GM12891 (cell line): ENCODE results near the gene CRPPA.

ENCODE experiments used
- PAX5 ChIP-seq: IDR thresholded peaks from 2 replicates; pipeline ENCODE4 v1.6.1; 2011; ENCODE audit warnings: low read length, moderate library complexity, mild to moderate bottlenecking; ENCODE audit not compliant: insufficient read depth, severe bottlenecking
- POLR2A ChIP-seq: IDR thresholded peaks from 2 replicates; pipeline ENCODE4 v1.6.1; 2011; ENCODE audit warnings: low read depth, low read length, control low read depth
- POLR2AphosphoS5 ChIP-seq: IDR thresholded peaks from 2 replicates; pipeline ENCODE4 v1.6.1; 2011; ENCODE audit warnings: low read depth, low read length, control low read depth
- TAF1 ChIP-seq: IDR thresholded peaks from 2 replicates; pipeline ENCODE4 v1.6.1; 2011; ENCODE audit warnings: low read depth, low read length, control low read depth

DNA sequence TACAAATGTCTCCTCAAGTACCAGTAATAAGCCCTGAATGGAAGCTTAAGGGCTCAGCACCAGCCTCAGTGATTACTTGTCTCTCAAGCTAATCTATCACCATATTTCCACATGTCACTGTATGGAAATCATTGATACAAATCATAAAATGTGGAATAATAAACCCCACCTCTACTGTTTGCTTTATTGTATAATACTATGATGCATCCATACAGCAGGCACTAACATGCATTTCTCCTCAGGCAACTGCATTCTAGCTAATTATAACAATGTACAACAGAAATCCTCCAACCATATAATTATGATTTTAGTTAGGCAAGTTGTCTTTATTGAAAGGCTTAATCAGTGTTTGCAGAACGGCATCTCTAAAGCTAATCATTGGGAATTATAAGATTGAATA, 26.2 kb downstream of the CRPPA start:
- TF ChIP-seq POLR2AphosphoS5 (no peak), POLR2A (no peak), PAX5 (no peak), TAF1 (no peak)
